GM18951 (cell line): Measurements from ENCODE around the gene GNL3L.
"Not testable (repeated sequence)": the region's sequence is repeated elsewhere in the genome, so short reads cannot be mapped to it uniquely, and the experiment has no call there.

Experiments
- POLR2A ChIP-seq: IDR thresholded peaks from 4 replicates; pipeline ENCODE4 v1.6.1; 2011; ENCODE audit warnings: mild to moderate bottlenecking; ENCODE audit not compliant: insufficient read length, insufficient read depth; ENCODE audit errors: extremely low read depth
- in situ Hi-C: fragments of 300-500 bp; cut with MboI; formaldehyde crosslinking; loops from one replicate; pipeline ENCODE4 v1.12.0; 2022; ENCODE audit warnings: low sequenced_read_pairs, mixed read lengths, inconsistent platforms; ENCODE audit not compliant: unreplicated experiment

Gene GNL3L

GRCh38 chrX:54509400-54509799 is 20.6 kb upstream of the GNL3L start:
- TF ChIP-seq POLR2A = no peak
- in situ Hi-C loops = no loop called here

GRCh38 chrX:54529151-54529550 is 868 bp upstream of the GNL3L start:
- in situ Hi-C loops = no loop called here

GRCh38 chrX:54530357-54530900 is 410 bp downstream of the GNL3L start:
- in situ Hi-C loops = no loop called here

More at GRCh38 chrX:54529151-54529550, 868 bp upstream of the GNL3L start:
- TF ChIP-seq POLR2A = no peak

GRCh38 chrX:54534271-54534670 is 4.3 kb downstream of the GNL3L start:
- in situ Hi-C loops = no loop called here
- no peak for TF ChIP-seq POLR2A

More at GRCh38 chrX:54530357-54530900, 410 bp downstream of the GNL3L start:
- TF ChIP-seq POLR2A = no peak

GRCh38 chrX:54540289-54540688 is 10.3 kb downstream of the GNL3L start:
- TF ChIP-seq POLR2A = no peak
- in situ Hi-C loops = no loop called here

GRCh38 chrX:54542239-54542638 is 12.2 kb downstream of the GNL3L start:
- in situ Hi-C loops = not testable (repeated sequence)

GRCh38 chrX:54550821-54551220 is 20.8 kb downstream of the GNL3L start:
- no peak for TF ChIP-seq POLR2A
- in situ Hi-C loops = no loop called here

GRCh38 chrX:54551801-54552200 is 21.8 kb downstream of the GNL3L start:
- no peak for TF ChIP-seq POLR2A
- in situ Hi-C loops = no loop called here

- in situ Hi-C loops = not testable (repeated sequence)
Observed at GRCh38 chrX:54555006-54555405, 25.0 kb downstream of the GNL3L start.

GRCh38 chrX:54560411-54560810 is 30.4 kb downstream of the GNL3L start:
- in situ Hi-C loops = no loop called here
- TF ChIP-seq POLR2A = no peak

GRCh38 chrX:54561622-54562021 is 31.6 kb downstream of the GNL3L start:
- in situ Hi-C loops = no loop called here
- TF ChIP-seq POLR2A = no peak

GRCh38 chrX:54564936-54565335 is 34.9 kb downstream of the GNL3L start:
- in situ Hi-C loops = no loop called here
- TF ChIP-seq POLR2A = no peak

- in situ Hi-C loops = no loop called here
- TF ChIP-seq POLR2A = no peak
Observed at GRCh38 chrX:54570332-54570731, 40.3 kb downstream of the GNL3L start.

GRCh38 chrX:54572641-54573040 is 42.6 kb downstream of the GNL3L start:
- in situ Hi-C loops = not testable (repeated sequence)

GRCh38 chrX:54597728-54598127 is 67.7 kb downstream of the GNL3L start:
- no peak for TF ChIP-seq POLR2A
- in situ Hi-C loops = no loop called here
